MM.1S (cell line): ENCODE measurements around the gene KLHDC8A.
"Not testable (repeated sequence)": the region's sequence is repeated elsewhere in the genome, so short reads cannot be mapped to it uniquely, and the experiment has no call there.

Experiments used
- DNase-seq: peaks from one replicate; pipeline ENCODE4 v3.0.0-alpha.2; 2015
- H2AFZ ChIP-seq: fragments of 300-600 bp; sonication (generic); 2 replicates; pipeline ENCODE4 v1.6.0; 2016; ENCODE audit warnings: antibody characterized with exemption, low read length
- H3F3A ChIP-seq: fragments of 300-600 bp; sonication (generic); 2 replicates; pipeline ENCODE4 v1.6.1; 2016; ENCODE audit warnings: mild to moderate bottlenecking, antibody characterized with exemption, low read length, moderate library complexity, mixed read lengths; ENCODE audit not compliant: insufficient read depth
- H3K27ac ChIP-seq: fragments of 300-600 bp; sonication (generic); 2 replicates; pipeline ENCODE4 v1.5.1; 2016; ENCODE audit warnings: mild to moderate bottlenecking, low read length
- H3K27me3 ChIP-seq: fragments of 300-600 bp; sonication (generic); replicated peaks from 2 replicates; pipeline ENCODE4 v1.6.0; 2016; ENCODE audit warnings: low read length; ENCODE audit not compliant: insufficient read depth
- H3K36me3 ChIP-seq: fragments of 300-600 bp; sonication (generic); replicated peaks from 2 replicates; pipeline ENCODE4 v1.6.1; 2016; ENCODE audit warnings: mild to moderate bottlenecking, low read length, mixed read lengths; ENCODE audit not compliant: insufficient read depth
- H3K4me1 ChIP-seq: fragments of 300-600 bp; sonication (generic); 2 replicates; pipeline ENCODE4 v1.6.1; 2016; ENCODE audit warnings: low read length, mixed read lengths
- H3K4me2 ChIP-seq: fragments of 300-600 bp; sonication (generic); 2 replicates; pipeline ENCODE4 v1.6.0; 2016; ENCODE audit warnings: low read depth, low read length
- H3K4me3 ChIP-seq: fragments of 300-600 bp; sonication (generic); 2 replicates; pipeline ENCODE4 v1.5.1; 2016; ENCODE audit warnings: low read length, mixed read lengths
- H3K79me2 ChIP-seq: fragments of 300-600 bp; sonication (generic); 2 replicates; pipeline ENCODE4 v1.6.1; 2016; ENCODE audit warnings: mixed run types, low read length, mixed read lengths
- H3K9ac ChIP-seq: fragments of 300-600 bp; sonication (generic); 2 replicates; pipeline ENCODE4 v1.6.1; 2016; ENCODE audit warnings: low read length, mixed read lengths
- H3K9me2 ChIP-seq: fragments of 300-600 bp; sonication (generic); replicated peaks from 2 replicates; pipeline ENCODE4 v1.6.1; 2016; ENCODE audit warnings: mild to moderate bottlenecking, low read length, mixed read lengths; ENCODE audit not compliant: insufficient read depth
- H3K9me3 ChIP-seq: fragments of 300-600 bp; sonication (generic); replicated peaks from 2 replicates; pipeline ENCODE4 v1.6.1; 2016; ENCODE audit warnings: mild to moderate bottlenecking, low read length, mixed read lengths; ENCODE audit not compliant: insufficient read depth
- H4K20me1 ChIP-seq: fragments of 300-600 bp; sonication (generic); 2 replicates; pipeline ENCODE4 v1.6.1; 2016; ENCODE audit warnings: mild to moderate bottlenecking, low read length, moderate library complexity, mixed read lengths; ENCODE audit not compliant: insufficient read depth
- CTCF ChIP-seq: fragments of 300-600 bp; sonication (generic); IDR thresholded peaks from 2 replicates; pipeline ENCODE4 v1.5.1; 2016; ENCODE audit warnings: antibody characterized with exemption, low read length, mixed read lengths
- EZH2 ChIP-seq: fragments of 300-600 bp; sonication (generic); optimal IDR thresholded peaks from 2 replicates; pipeline ENCODE3; 2017; ENCODE audit warnings: low read depth, mild to moderate bottlenecking, antibody characterized with exemption, low read length, mixed read lengths
- EZH2phosphoT487 ChIP-seq: fragments of 300-600 bp; sonication (generic); IDR thresholded peaks from 2 replicates; pipeline ENCODE4 v1.6.1; 2018; ENCODE audit warnings: antibody characterized with exemption, low read length

KLHDC8A gene

GRCh38 chr1:205298191-205298994, 58.3 kb downstream of the KLHDC8A start:
- H3K27me3 ChIP-seq: no peaks in the 10 kb centered on the region
- no peak overlapping the region for H3K4me3 ChIP-seq
- peaks cover 14% of the 10 kb centered on the region for H3K4me1 ChIP-seq
- no peaks in the 10 kb centered on the region for H3F3A ChIP-seq
- H4K20me1 ChIP-seq: no peaks in the 10 kb centered on the region
- H3K9me3 ChIP-seq: no peaks in the 10 kb centered on the region
- H3K4me2 ChIP-seq: no peak overlapping the region
- no peak overlapping the region for H3K9ac ChIP-seq
- TF ChIP-seq EZH2 (no peak), EZH2phosphoT487 (no peak), CTCF (no peak)
- H3K9me2 ChIP-seq: no peaks in the 10 kb centered on the region
- no peaks in the 10 kb centered on the region for H3K36me3 ChIP-seq
- DNase-seq: no peak
- H3K79me2 ChIP-seq: no peaks in the 10 kb centered on the region
- H3K27ac ChIP-seq: no peak overlapping the region
- no peak overlapping the region for H2AFZ ChIP-seq

GRCh38 chr1:205297546-205298177, 59.1 kb downstream of the KLHDC8A start:
- H3K4me2 ChIP-seq: not testable (repeated sequence)

GRCh38 chr1:205296154-205296553, 60.6 kb downstream of the KLHDC8A start:
- no peak for DNase-seq
- H3K9me2 ChIP-seq: no peaks in the 10 kb centered on the region
- H3K27me3 ChIP-seq: no peaks in the 10 kb centered on the region
- no peak overlapping the region for H3K4me2 ChIP-seq
- H2AFZ ChIP-seq: no peak overlapping the region
- H3K79me2 ChIP-seq: no peaks in the 10 kb centered on the region
- no peak overlapping the region for H3K27ac ChIP-seq
- H4K20me1 ChIP-seq: no peaks in the 10 kb centered on the region
- peaks cover 11% of the 10 kb centered on the region for H3K4me1 ChIP-seq
- H3K4me3 ChIP-seq: no peak overlapping the region
- H3F3A ChIP-seq: no peaks in the 10 kb centered on the region
- H3K9ac ChIP-seq: no peak overlapping the region
- no peaks in the 10 kb centered on the region for H3K36me3 ChIP-seq
- TF ChIP-seq EZH2 (no peak), EZH2phosphoT487 (no peak), CTCF (no peak)
- H3K9me3 ChIP-seq: no peaks in the 10 kb centered on the region

More at GRCh38 chr1:205297546-205298177, 59.1 kb downstream of the KLHDC8A start:
- H3F3A ChIP-seq, H3K36me3 ChIP-seq, H4K20me1 ChIP-seq, DNase-seq, H3K9me2 ChIP-seq, H3K27me3 ChIP-seq, H3K79me2 ChIP-seq, H3K4me3 ChIP-seq, H3K27ac ChIP-seq, H3K9ac ChIP-seq, H2AFZ ChIP-seq, H3K9me3 ChIP-seq: not testable (repeated sequence)
- H3K4me1 ChIP-seq: peaks cover 14% of the 10 kb centered on the region

- Histone ChIP-seq H3K9me3 (no peaks in the 10 kb centered on the region), H3K9me2 (no peaks in the 10 kb centered on the region), H2AFZ (no peak overlapping the region), H3F3A (no peaks in the 10 kb centered on the region), H3K27ac (no peak overlapping the region), H3K36me3 (no peaks in the 10 kb centered on the region), H3K4me1 (peaks cover 7% of the 10 kb centered on the region), H4K20me1 (no peaks in the 10 kb centered on the region), H3K9ac (no peak overlapping the region), H3K4me3 (no peak overlapping the region), H3K79me2 (no peaks in the 10 kb centered on the region), H3K27me3 (no peaks in the 10 kb centered on the region), H3K4me2 (no peak overlapping the region)
- TF ChIP-seq EZH2 (no peak), EZH2phosphoT487 (no peak), CTCF (no peak)
- no peak for DNase-seq
Measured at GRCh38 chr1:205294934-205295333, 61.8 kb downstream of the KLHDC8A start.
